ENCODE data around the gene CTU2.

Gene CTU2

DNA sequence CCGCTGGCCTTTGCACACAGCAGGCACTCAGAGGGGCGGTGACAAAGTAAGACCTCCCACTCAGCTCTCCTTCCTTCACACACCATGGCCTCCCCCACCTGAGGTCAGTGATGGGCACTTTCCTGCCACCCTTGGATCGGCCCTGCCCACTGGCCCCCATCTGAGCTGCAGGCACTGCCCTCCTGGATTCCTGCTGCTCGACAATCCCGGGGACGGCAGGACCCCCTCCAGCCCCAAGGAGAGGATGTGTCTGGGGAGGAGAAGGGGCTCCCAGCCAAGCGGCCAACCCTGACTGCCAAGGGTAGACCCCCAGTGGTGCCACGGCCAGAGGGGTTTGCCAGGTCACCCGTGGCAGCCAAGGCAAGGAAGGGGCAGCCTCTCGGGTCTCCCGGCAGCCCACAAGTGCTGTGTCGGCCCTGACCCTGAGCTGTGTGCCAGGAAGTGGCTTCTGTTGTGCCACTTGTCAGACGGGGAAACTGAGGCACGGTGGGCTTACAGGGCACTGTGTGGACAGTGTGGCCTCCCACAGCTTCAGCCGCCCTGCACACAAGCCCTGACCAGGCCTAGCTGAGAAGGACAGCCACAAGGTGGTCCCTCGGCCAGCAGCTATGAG is 56.1 kb downstream of the CTU2 start:
- no peaks in the 10 kb centered on the region for H4K20me1 ChIP-seq (ENCODE audit: insufficient read depth, low read length)
- no peak overlapping the region for H3K27ac ChIP-seq (ENCODE audit: low read depth, low read length, poor library complexity, severe bottlenecking)
- H3F3A ChIP-seq (ENCODE audit: insufficient read depth, low read length) = no peaks in the 10 kb centered on the region

GRCh38 chr16:88762941-88763340 is 56.6 kb downstream of the CTU2 start:
- H3K79me2 ChIP-seq (ENCODE audit: insufficient read depth, low read length) = no peaks in the 10 kb centered on the region
- H3K9me2 ChIP-seq (ENCODE audit: low read depth, low read length) = no peaks in the 10 kb centered on the region
- H3K27me3 ChIP-seq (ENCODE audit: insufficient read depth, low read length) = peaks cover 40% of the 10 kb centered on the region
- H3K36me3 ChIP-seq (ENCODE audit: insufficient read depth, low read length) = no peaks in the 10 kb centered on the region
- no peak overlapping the region for H3K27ac ChIP-seq (ENCODE audit: low read depth, low read length, poor library complexity, severe bottlenecking)
- no peak overlapping the region for H2AFZ ChIP-seq (ENCODE audit: low read length)
- H4K20me1 ChIP-seq (ENCODE audit: insufficient read depth, low read length) = no peaks in the 10 kb centered on the region
- no peaks in the 10 kb centered on the region for H3F3A ChIP-seq (ENCODE audit: insufficient read depth, low read length)
- no peaks in the 10 kb centered on the region for H3K4me1 ChIP-seq (ENCODE audit: insufficient read depth, low read length, severe bottlenecking)
- H3K4me2 ChIP-seq (ENCODE audit: low read length) = no peak overlapping the region
- no peak overlapping the region for H3K4me3 ChIP-seq (ENCODE audit: low read depth, low read length, poor library complexity, severe bottlenecking)
- no peaks in the 10 kb centered on the region for H3K9me3 ChIP-seq (ENCODE audit: low read length)
- TF ChIP-seq CTCF (IDR thresholded peaks at IDR 0.05; ENCODE audit: low read length) (no peak), EZH2 (IDR thresholded peaks at IDR 0.05; ENCODE audit: borderline replicate concordance, low read length) (no peak)
- H3K9ac ChIP-seq (ENCODE audit: low read length) = no peak overlapping the region

More for the DNA sequence above, 56.1 kb downstream of the CTU2 start:
- Histone ChIP-seq H3K4me3 (ENCODE audit: low read depth, low read length, poor library complexity, severe bottlenecking) (no peak overlapping the region), H3K4me1 (ENCODE audit: insufficient read depth, low read length, severe bottlenecking) (no peaks in the 10 kb centered on the region), H3K4me2 (ENCODE audit: low read length) (no peak overlapping the region), H2AFZ (ENCODE audit: low read length) (no peak overlapping the region), H3K79me2 (ENCODE audit: insufficient read depth, low read length) (no peaks in the 10 kb centered on the region), H3K9ac (ENCODE audit: low read length) (no peak overlapping the region), H3K9me3 (ENCODE audit: low read length) (no peaks in the 10 kb centered on the region), H3K9me2 (ENCODE audit: low read depth, low read length) (no peaks in the 10 kb centered on the region), H3K36me3 (ENCODE audit: insufficient read depth, low read length) (no peaks in the 10 kb centered on the region), H3K27me3 (ENCODE audit: insufficient read depth, low read length) (peaks cover 40% of the 10 kb centered on the region)
- TF ChIP-seq EZH2 (IDR thresholded peaks at IDR 0.05; ENCODE audit: borderline replicate concordance, low read length) (no peak), CTCF (IDR thresholded peaks at IDR 0.05; ENCODE audit: low read length) (no peak)

DNA sequence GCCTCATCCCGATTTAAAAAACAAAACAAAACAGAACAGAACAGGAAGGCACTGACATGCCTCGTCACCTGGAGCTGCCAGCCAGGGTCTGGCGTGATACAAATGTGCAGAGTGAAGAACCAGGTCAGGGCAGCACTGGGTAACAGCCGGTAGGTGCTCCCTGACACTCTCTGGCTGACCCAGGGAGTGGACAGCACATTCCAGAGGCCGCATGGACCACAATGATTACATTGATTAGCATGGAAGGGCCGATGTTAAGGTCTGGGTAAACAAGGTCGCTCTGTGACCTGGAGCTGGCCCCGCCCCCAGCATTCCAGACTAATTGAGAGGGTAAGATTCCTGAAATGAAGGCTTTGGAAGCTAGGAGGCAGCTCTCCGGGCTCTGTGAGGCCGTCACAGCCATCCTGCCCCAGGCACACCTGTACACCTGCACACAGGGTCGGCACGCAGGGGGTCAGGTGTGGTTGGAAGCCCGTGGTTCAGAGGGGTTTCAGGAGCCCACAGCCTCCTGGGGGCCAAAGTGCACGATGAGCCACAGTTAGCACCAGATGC is 57.3 kb downstream of the CTU2 start:
- Histone ChIP-seq H3K9ac (ENCODE audit: low read length) (no peak overlapping the region), H4K20me1 (ENCODE audit: insufficient read depth, low read length) (no peaks in the 10 kb centered on the region), H3K27ac (ENCODE audit: low read depth, low read length, poor library complexity, severe bottlenecking) (no peak overlapping the region), H2AFZ (ENCODE audit: low read length) (no peak overlapping the region), H3F3A (ENCODE audit: insufficient read depth, low read length) (no peaks in the 10 kb centered on the region), H3K9me3 (ENCODE audit: low read length) (no peaks in the 10 kb centered on the region), H3K4me2 (ENCODE audit: low read length) (no peak overlapping the region), H3K9me2 (ENCODE audit: low read depth, low read length) (no peaks in the 10 kb centered on the region), H3K4me3 (ENCODE audit: low read depth, low read length, poor library complexity, severe bottlenecking) (no peak overlapping the region), H3K4me1 (ENCODE audit: insufficient read depth, low read length, severe bottlenecking) (no peaks in the 10 kb centered on the region), H3K36me3 (ENCODE audit: insufficient read depth, low read length) (no peaks in the 10 kb centered on the region), H3K79me2 (ENCODE audit: insufficient read depth, low read length) (no peaks in the 10 kb centered on the region), H3K27me3 (ENCODE audit: insufficient read depth, low read length) (peaks cover 40% of the 10 kb centered on the region)
- TF ChIP-seq CTCF (IDR thresholded peaks at IDR 0.05; ENCODE audit: low read length) = no peak
- no peak for TF ChIP-seq EZH2 (IDR thresholded peaks at IDR 0.05; ENCODE audit: borderline replicate concordance, low read length)
